CD4-positive, alpha-beta T cell treated with Interleukin-15 for 1 hour (primary cell): ENCODE measurements around the gene TRIM67.
"Not testable (repeated sequence)": the region's sequence is repeated elsewhere in the genome, so short reads cannot be mapped to it uniquely, and the experiment has no call there.

Experiments used
- DNase-seq: peaks from one replicate; pipeline ENCODE4 v3.0.0-alpha.2; 2020

The TRIM67 gene

GRCh38 chr1:231161667-231162296 is at the start of gene TRIM67:
Gene TRIM67, plus strand, starts transcription at chr1:231162058. Its CDS starts 912 bp downstream, at chr1:231162970.
- no peak for DNase-seq

- DNase-seq: no peak
Measured at GRCh38 chr1:231116738-231117137, 45.1 kb upstream of the TRIM67 start.

DNA sequence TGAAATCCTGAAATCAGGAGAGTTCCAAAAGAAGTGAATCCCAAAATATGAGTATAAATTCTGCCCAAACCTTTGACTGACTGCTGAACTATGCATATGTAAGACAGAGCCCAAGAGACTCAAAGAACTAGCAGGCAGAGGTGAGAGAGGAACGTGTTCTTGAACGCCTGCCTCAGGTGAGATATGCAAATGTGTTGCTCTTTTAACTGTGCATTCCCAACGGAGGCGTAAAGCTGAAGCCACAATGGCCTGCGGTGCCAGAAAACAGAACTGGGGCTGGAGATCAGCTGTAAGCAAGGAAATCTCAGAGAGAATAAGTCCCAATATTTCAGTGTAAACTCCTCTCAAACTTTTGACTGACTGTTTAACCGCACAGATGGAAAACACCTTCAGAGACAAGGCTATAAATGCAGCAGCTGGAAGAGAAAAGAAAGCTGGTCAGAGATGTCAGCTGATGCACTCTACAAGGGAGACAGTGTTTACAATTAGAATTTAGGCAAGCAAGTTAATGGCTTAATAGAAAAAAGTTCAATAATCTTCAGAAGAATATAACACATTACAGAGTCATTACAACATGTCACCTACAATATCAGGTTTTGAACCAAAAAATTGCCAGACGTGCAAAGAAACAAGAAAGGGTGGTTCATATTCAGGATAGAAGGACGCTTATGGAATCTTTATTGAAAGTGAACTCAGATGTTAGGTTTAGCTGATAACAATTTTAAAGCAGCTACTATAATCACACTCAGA is 43.0 kb upstream of the TRIM67 start:
- DNase-seq: no peak

- DNase-seq: no peak
Measured at GRCh38 chr1:231121533-231121932, 40.3 kb upstream of the TRIM67 start.

- no peak for DNase-seq
Measured at GRCh38 chr1:231122143-231122542, 39.7 kb upstream of the TRIM67 start.

DNA sequence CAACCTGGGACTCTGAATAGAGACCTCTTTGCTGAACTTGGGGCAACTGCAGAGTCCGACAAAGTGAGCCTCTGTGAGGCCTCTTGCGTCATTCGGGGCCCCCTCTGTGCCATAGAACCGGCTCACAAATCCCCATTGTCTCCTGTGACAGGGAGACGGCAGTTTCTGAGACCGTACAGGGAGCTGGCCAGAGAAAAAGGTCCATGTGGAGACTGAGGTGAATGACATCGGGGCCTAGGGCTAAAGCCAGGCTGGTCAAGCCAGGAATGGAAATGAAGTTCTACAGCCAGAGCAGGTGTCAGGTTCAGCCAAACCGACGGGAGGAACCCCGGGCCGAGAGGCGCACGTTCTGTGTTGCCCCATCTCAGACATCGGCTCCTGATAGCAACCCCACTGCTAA is 37.1 kb upstream of the TRIM67 start:
- no peak for DNase-seq

- no peak for DNase-seq
Measured at GRCh38 chr1:231125972-231126580, 35.8 kb upstream of the TRIM67 start.

GRCh38 chr1:231127106-231127505 is 34.8 kb upstream of the TRIM67 start:
- not testable (repeated sequence) for DNase-seq

- DNase-seq: not testable (repeated sequence)
Measured at GRCh38 chr1:231128471-231128870, 33.4 kb upstream of the TRIM67 start.

DNA sequence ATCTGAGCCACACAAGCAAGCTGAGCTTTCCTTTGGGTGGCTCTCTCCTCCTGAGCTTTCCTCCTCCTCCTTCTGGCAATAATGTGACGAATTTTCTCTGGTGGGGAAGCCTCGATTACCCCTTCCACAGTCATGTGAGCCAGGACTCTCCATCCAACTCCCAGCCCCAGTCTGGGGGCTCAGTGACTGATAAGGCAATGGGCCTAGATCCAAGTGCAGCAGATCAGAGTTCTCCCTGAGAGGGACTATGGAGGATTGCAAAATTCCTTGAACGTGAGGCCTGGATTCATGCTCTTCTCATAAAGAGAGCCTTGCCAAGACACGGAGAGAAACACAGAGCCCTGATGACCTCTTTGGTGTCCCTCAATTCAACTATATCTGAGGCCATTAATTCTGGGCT is 31.3 kb upstream of the TRIM67 start:
- no peak for DNase-seq

GRCh38 chr1:231132591-231132990 is 29.3 kb upstream of the TRIM67 start:
- DNase-seq: not testable (repeated sequence)

DNA sequence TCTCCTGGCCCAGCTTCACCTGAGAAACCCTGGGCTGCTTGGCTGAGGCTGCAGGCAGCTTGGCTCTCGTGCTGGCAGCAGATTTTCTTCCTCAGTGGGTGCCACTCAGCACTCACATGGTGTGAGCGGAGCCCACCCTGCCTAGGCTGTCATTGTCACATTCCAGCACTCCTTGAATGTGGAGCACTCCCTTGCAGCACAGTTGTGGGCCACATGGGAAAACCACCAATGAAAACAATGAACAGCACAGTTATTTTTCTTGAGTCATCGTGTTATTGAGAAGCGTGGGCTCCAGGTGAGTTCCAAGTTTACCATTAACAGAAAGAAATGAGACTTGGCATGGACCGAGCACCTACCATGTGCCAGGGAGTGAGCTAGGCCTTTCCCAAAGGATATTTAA is 27.2 kb upstream of the TRIM67 start:
- DNase-seq: no peak

GRCh38 chr1:231138236-231138635 is 23.6 kb upstream of the TRIM67 start:
- DNase-seq: no peak

- DNase-seq: no peak
Measured at GRCh38 chr1:231139125-231139649, 22.7 kb upstream of the TRIM67 start.

DNA sequence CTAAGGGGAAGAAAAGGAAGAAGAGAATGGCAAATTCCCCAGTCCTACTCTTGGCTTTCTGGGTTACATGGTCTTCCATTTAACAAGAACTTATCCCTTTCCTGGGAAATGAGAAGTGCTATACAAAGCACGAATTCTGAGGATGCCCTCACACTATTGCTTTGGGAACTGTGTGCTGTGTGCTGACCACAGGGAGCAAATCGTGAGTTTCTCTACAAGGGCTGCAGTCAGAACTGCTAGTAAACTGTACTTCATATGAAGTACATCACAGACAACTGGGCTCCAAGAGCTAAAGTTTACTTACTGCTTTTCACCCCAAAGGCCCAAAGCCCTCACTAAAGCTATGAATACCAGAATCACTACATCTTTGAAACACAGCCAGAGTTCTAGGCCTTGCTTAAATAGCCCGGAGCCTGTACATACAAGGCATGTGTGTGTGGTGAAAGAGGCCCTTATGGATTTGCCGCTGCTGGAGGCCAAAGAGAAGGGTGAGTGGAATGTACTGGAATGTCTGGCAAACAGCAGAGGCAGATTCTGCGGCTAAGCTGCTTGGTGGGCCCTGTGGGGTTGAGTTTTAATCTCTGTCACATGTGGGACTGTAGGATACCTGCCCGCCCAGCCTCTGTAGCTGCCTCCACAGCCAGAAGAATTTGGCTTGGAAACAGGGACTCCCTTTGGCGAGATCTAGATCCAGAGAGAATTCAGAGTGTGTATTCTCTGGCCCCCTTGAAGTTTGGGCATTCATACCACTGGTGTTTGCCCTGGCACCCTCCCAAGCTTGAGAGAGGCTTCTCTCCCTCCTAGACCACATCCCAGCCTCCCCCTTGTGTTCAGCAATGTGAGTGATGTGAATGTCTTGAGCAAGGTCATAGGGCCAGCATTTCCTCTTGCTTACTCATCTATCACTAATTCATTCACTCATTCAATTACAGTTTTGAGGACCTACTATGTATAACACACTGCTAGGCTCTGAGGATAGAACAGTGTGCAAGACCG is 21.9 kb upstream of the TRIM67 start:
- no peak for DNase-seq

- no peak for DNase-seq
Measured at GRCh38 chr1:231144416-231145193, 17.3 kb upstream of the TRIM67 start.

GRCh38 chr1:231147896-231148295 is 14.0 kb upstream of the TRIM67 start:
- no peak for DNase-seq

GRCh38 chr1:231151811-231152210 is 10.0 kb upstream of the TRIM67 start:
- DNase-seq: no peak

- no peak for DNase-seq
Measured at GRCh38 chr1:231153726-231154125, 8.1 kb upstream of the TRIM67 start.

- DNase-seq: no peak
Measured at GRCh38 chr1:231155808-231156207, 6.0 kb upstream of the TRIM67 start.

DNA sequence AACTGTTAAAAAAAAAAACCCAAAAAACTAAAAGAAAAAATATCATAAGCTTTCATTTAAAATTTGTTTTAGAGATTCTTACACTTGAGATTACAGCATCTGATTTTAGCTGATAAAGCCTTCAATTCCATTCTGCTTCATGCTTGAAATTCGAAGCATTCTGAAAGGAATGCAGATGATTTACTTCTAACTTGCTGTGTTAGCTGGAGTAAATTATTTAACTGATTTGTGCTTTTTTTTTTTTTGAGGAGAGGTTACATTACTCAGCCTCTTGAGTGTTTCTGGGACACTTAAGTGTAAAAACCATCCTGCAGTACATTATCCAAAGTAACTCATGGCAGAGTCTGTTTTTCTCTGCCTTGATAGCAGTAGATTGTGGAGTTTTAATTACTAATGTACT is 4.5 kb upstream of the TRIM67 start:
- no peak for DNase-seq

- DNase-seq: not testable (repeated sequence)
Measured at GRCh38 chr1:231158141-231158540, 3.7 kb upstream of the TRIM67 start.
